HCT116 (cell line): ENCODE data around the gene ORC5. TPM values are rescaled to one million over a fixed set of nuclear protein-coding genes. Genes with fewer than 3 reads are reported as not detected.

Experiments
- ATAC-seq: fragments of 200-7000 bp; cut with Tn5 transposase; 2 replicates; pipeline ENCODE4 v1.9.1; 2020; ENCODE audit warnings: mild to moderate bottlenecking, moderate library complexity
- BruUV-seq: library from RNA; stranded (reverse); fragments of 400-500 nt; replicated peaks from 2 replicates; lab custom pipeline; 2021; lab: Mats Ljungman, UMichigan
- CTCF ChIA-PET: fragments of 300-600 bp; sonication (Branson Sonifier 250); formaldehyde crosslinking; loops from one replicate; lab custom pipeline; 2021; ENCODE audit warnings: antibody characterized with exemption; lab: Charles Lee
- POLR2A ChIA-PET: fragments of 300-600, 350-600 bp; sonication (Branson Sonifier 250); formaldehyde crosslinking; loops from one replicate; lab custom pipeline; 2021; ENCODE audit warnings: antibody characterized with exemption; lab: Charles Lee
- RAD21 ChIA-PET, 2 experiments: fragments of 300-600 bp; sonication (Branson Sonifier 250); formaldehyde crosslinking; loops; one replicate each; lab custom pipeline; 2023; ENCODE audit warnings: low total read pairs in 2 of 2; ENCODE audit not compliant: uncharacterized antibody in 2 of 2, unreplicated experiment in 2 of 2, low non-redundant PET in 1 of 2; lab: Charles Lee
- DNase-seq: peaks from one replicate; pipeline ENCODE4 v3.0.0-alpha.2; 2010; ENCODE audit warnings: low read depth, low spot score
- H2AFZ ChIP-seq: fragments of 200-600 bp; shearing (Covaris generic), sonication (generic); 2 replicates; pipeline ENCODE4 v1.6.1; 2017; ENCODE audit warnings: low read depth, mixed run types, mixed read lengths, antibody characterized with exemption, low read length; ENCODE audit not compliant: poor library complexity, severe bottlenecking
- H3K27ac ChIP-seq: 2 replicates; pipeline ENCODE4 v1.5.1; 2012; ENCODE audit warnings: low read depth, low read length
- H3K27me3 ChIP-seq: fragments of 200-600 bp; sonication (generic); 2 replicates; pipeline ENCODE4 v1.6.1; 2016; ENCODE audit warnings: mixed run types, low read length, mixed read lengths; ENCODE audit not compliant: insufficient read depth
- H3K36me3 ChIP-seq, 2 experiments: fragments of 200-500 bp in 1 of 2; fragments of 200-600 bp in 1 of 2; sonication (Bioruptor generic) in 1 of 2; sonication (generic) in 1 of 2; 2 replicates each; pipeline versions ENCODE4 v1.5.1 to v1.6.1; 2014 to 2016; ENCODE audit warnings: low read length in 2 of 2, inconsistent platforms in 1 of 2, mixed read lengths in 1 of 2, mixed run types in 1 of 2; ENCODE audit not compliant: insufficient read depth in 2 of 2, control insufficient read depth in 1 of 2
- H3K4me1 ChIP-seq, 2 experiments: fragments of 200-600 bp in 1 of 2; sonication (generic) in 1 of 2; 2 replicates each; pipeline versions ENCODE4 v1.5.1 to v1.6.1; 2012 to 2017; ENCODE audit warnings: low read length in 2 of 2, inconsistent platforms in 1 of 2, mild to moderate bottlenecking in 1 of 2, mixed read lengths in 1 of 2, mixed run types in 1 of 2, moderate library complexity in 1 of 2; ENCODE audit not compliant: insufficient read depth in 2 of 2, control insufficient read depth in 1 of 2
- H3K4me2 ChIP-seq: fragments of 200-600 bp; sonication (generic); 2 replicates; pipeline ENCODE4 v1.6.1; 2017; ENCODE audit warnings: mixed run types, low read length, mixed read lengths
- H3K4me3 ChIP-seq, 2 experiments: fragments of 200-600 bp in 1 of 2; sonication (generic) in 1 of 2; replicated peaks in 1 of 2; 2 replicates each; pipeline ENCODE4 v1.5.1; 2011 to 2016; ENCODE audit warnings: low read length in 2 of 2, control low read depth in 1 of 2, low read depth in 1 of 2, mild to moderate bottlenecking in 1 of 2, mixed read lengths in 1 of 2, mixed run types in 1 of 2
- H3K79me2 ChIP-seq: fragments of 200-600 bp; sonication (generic); 2 replicates; pipeline ENCODE4 v1.6.1; 2017; ENCODE audit warnings: mild to moderate bottlenecking, mixed run types, low read length, moderate library complexity, mixed read lengths; ENCODE audit not compliant: insufficient read depth
- H3K9ac ChIP-seq: fragments of 200-600 bp; sonication (generic); 2 replicates; pipeline ENCODE4 v1.6.1; 2016; ENCODE audit warnings: low read length, mixed read lengths
- H3K9me2 ChIP-seq: fragments of 200-600 bp; sonication (generic), shearing (Covaris generic); 2 replicates; pipeline ENCODE4 v1.6.1; 2017; ENCODE audit warnings: mixed run types, mild to moderate bottlenecking, moderate library complexity; ENCODE audit not compliant: insufficient read depth
- H3K9me3 ChIP-seq, 2 experiments: fragments of 200-500 bp in 1 of 2; fragments of 200-600 bp in 1 of 2; sonication (Bioruptor generic) in 1 of 2; sonication (generic) in 1 of 2; 2 replicates each; pipeline ENCODE4 v1.6.1; 2014 to 2017; ENCODE audit warnings: low read length in 2 of 2, mixed read lengths in 2 of 2, inconsistent platforms in 1 of 2, low read depth in 1 of 2, mild to moderate bottlenecking in 1 of 2, mixed run types in 1 of 2, moderate library complexity in 1 of 2; ENCODE audit not compliant: control insufficient read depth in 1 of 2, insufficient read depth in 1 of 2
- H4K20me1 ChIP-seq: fragments of 200-600 bp; sonication (generic), shearing (Covaris generic); 2 replicates; pipeline ENCODE4 v1.6.1; 2017; ENCODE audit warnings: mixed run types, mild to moderate bottlenecking, moderate library complexity; ENCODE audit not compliant: insufficient read depth
- ATF3 ChIP-seq: IDR thresholded peaks from 2 replicates; pipeline ENCODE4 v1.6.1; 2012
- CBX3 ChIP-seq: IDR thresholded peaks from 2 replicates; pipeline ENCODE4 v1.6.1; 2012; ENCODE audit warnings: low read depth
- EGR1 ChIP-seq: IDR thresholded peaks from 2 replicates; pipeline ENCODE4 v1.6.1; 2012; ENCODE audit warnings: low read depth
- ELF1 ChIP-seq: IDR thresholded peaks from 2 replicates; pipeline ENCODE4 v1.6.1; 2012; ENCODE audit warnings: low read depth, borderline replicate concordance
- EZH2 ChIP-seq: fragments of 200-600 bp; sonication (generic); IDR thresholded peaks from 2 replicates; pipeline ENCODE4 v1.6.1; 2017; ENCODE audit warnings: antibody characterized with exemption, mixed run types
- EZH2phosphoT487 ChIP-seq: fragments of 200-600 bp; IDR thresholded peaks from 2 replicates; pipeline ENCODE4 v1.6.1; 2018; ENCODE audit warnings: antibody characterized with exemption, borderline replicate concordance
- FOSL1 ChIP-seq: IDR thresholded peaks from 2 replicates; pipeline ENCODE4 v1.6.1; 2012; ENCODE audit warnings: low read depth
- POLR2A ChIP-seq: IDR thresholded peaks from 2 replicates; pipeline ENCODE4 v1.7.0; 2011; ENCODE audit warnings: borderline replicate concordance; ENCODE audit not compliant: insufficient read depth, insufficient read length; ENCODE audit errors: extremely low read depth
- RAD21 ChIP-seq: IDR thresholded peaks from 2 replicates; pipeline ENCODE4 v1.6.1; 2012; ENCODE audit warnings: low read depth, mild to moderate bottlenecking
- SP1 ChIP-seq: IDR thresholded peaks from 2 replicates; pipeline ENCODE4 v1.6.1; 2012; ENCODE audit warnings: low read depth
- SRF ChIP-seq: IDR thresholded peaks from 2 replicates; pipeline ENCODE4 v1.6.1; 2012; ENCODE audit warnings: low read depth
- ZFX ChIP-seq: fragments of 450-650 bp; IDR thresholded peaks from 2 replicates; pipeline ENCODE4 v1.6.1; 2017
- intact Hi-C: fragments of 100-400 bp; cut with micrococcal nuclease; formaldehyde crosslinking; loops from 2 replicates; pipeline ENCODE4 v1.10.0; 2022
- total RNA-seq: library from RNA; stranded (reverse); gene quantifications from one replicate; pipeline ENCODE4 v1.2.1, GENCODE V29; 2021; ENCODE audit not compliant: unreplicated experiment
- TF ChIP-seq, protein P1 (sequence below), 3 experiments: fragments of 200-600 bp in 1 of 3; sonication (generic) in 1 of 3; IDR thresholded peaks in 2 of 3; conservative IDR thresholded peaks in 1 of 3; 2 replicates each; pipeline ENCODE4 v1.5.1; 2012 to 2017; ENCODE audit warnings: low read depth in 2 of 3, low read length in 2 of 3, antibody characterized with exemption in 1 of 3, borderline replicate concordance in 1 of 3, control low read depth in 1 of 3, mild to moderate bottlenecking in 1 of 3, mixed read lengths in 1 of 3, mixed run types in 1 of 3, moderate library complexity in 1 of 3; ENCODE audit not compliant: insufficient read depth in 1 of 3
- TF ChIP-seq, protein P2 (sequence below): IDR thresholded peaks from 2 replicates; pipeline ENCODE4 v1.6.1; 2012

The ORC5 gene
- total RNA-seq, 1 experiment from 2014 or later = 30.2 TPM

GRCh38 chr7:104089061-104089460 is 118.8 kb downstream of the ORC5 start:
- ATAC-seq (no peak), DNase-seq (no peak)
- H4K20me1 ChIP-seq = no peaks in the 10 kb centered on the region
- peaks cover 51% of the 10 kb centered on the region for H3K27me3 ChIP-seq
- RAD21 ChIA-PET = no interaction called here
- no peak overlapping the region for H3K27ac ChIP-seq
- POLR2A ChIA-PET = no interaction called here
- no peaks in the 10 kb centered on the region for H3K36me3 ChIP-seq
- no peak overlapping the region for H3K4me2 ChIP-seq
- H3K9ac ChIP-seq = no peak overlapping the region
- no peaks in the 10 kb centered on the region for H3K9me3 ChIP-seq
- no peaks in the 10 kb centered on the region for H3K4me1 ChIP-seq
- intact Hi-C loops = no loop called here
- H3K9me2 ChIP-seq = no peaks in the 10 kb centered on the region
- H2AFZ ChIP-seq = no peak overlapping the region
- CTCF ChIA-PET = no interaction called here
- no peaks in the 10 kb centered on the region for H3K79me2 ChIP-seq
- BruUV-seq = no TSS peak
- no peak overlapping the region for H3K4me3 ChIP-seq
- TF ChIP-seq, protein P1, sequence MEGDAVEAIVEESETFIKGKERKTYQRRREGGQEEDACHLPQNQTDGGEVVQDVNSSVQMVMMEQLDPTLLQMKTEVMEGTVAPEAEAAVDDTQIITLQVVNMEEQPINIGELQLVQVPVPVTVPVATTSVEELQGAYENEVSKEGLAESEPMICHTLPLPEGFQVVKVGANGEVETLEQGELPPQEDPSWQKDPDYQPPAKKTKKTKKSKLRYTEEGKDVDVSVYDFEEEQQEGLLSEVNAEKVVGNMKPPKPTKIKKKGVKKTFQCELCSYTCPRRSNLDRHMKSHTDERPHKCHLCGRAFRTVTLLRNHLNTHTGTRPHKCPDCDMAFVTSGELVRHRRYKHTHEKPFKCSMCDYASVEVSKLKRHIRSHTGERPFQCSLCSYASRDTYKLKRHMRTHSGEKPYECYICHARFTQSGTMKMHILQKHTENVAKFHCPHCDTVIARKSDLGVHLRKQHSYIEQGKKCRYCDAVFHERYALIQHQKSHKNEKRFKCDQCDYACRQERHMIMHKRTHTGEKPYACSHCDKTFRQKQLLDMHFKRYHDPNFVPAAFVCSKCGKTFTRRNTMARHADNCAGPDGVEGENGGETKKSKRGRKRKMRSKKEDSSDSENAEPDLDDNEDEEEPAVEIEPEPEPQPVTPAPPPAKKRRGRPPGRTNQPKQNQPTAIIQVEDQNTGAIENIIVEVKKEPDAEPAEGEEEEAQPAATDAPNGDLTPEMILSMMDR (IDR thresholded peaks at IDR 0.05 in 2 of 3, conservative IDR thresholded peaks at IDR 0.05 in 1 of 3; ENCODE audit: borderline replicate concordance in 1 of 3, insufficient read depth in 1 of 3, low read depth in 2 of 3, low read length in 2 of 3) = no peak
- TF ChIP-seq EZH2 = no peak
- TF ChIP-seq ATF3 = no peak
- no peak for TF ChIP-seq ZFX
- no peak for TF ChIP-seq EZH2phosphoT487
- no peak for TF ChIP-seq FOSL1
- no peak for TF ChIP-seq CBX3
- TF ChIP-seq, protein P2, sequence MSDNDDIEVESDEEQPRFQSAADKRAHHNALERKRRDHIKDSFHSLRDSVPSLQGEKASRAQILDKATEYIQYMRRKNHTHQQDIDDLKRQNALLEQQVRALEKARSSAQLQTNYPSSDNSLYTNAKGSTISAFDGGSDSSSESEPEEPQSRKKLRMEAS = no peak
- no peak for TF ChIP-seq SRF
- TF ChIP-seq RAD21 = no peak
- no peak for TF ChIP-seq EGR1
- no peak for TF ChIP-seq SP1
- TF ChIP-seq ELF1 = no peak
- no peak for TF ChIP-seq POLR2A

Other genes with a start within 250 kb of the ORC5 start
- 0.20 TPM for gene RELN, start 218.4 kb downstream of the ORC5 start, total RNA-seq
- not detected for gene LHFPL3, start 120.6 kb upstream of the ORC5 start, total RNA-seq